T1000 (cell line): ENCODE data around the gene MYO9B.

ENCODE experiments used
- DNase-seq: peaks from one replicate; lab custom pipeline; 2025; ENCODE audit warnings: mixed read lengths; lab: John Stamatoyannopoulos, UW

The MYO9B gene

GRCh38 chr19:17061691-17062090 lies 13.9 kb upstream of the MYO9B start:
- DNase-seq: no peak

DNA sequence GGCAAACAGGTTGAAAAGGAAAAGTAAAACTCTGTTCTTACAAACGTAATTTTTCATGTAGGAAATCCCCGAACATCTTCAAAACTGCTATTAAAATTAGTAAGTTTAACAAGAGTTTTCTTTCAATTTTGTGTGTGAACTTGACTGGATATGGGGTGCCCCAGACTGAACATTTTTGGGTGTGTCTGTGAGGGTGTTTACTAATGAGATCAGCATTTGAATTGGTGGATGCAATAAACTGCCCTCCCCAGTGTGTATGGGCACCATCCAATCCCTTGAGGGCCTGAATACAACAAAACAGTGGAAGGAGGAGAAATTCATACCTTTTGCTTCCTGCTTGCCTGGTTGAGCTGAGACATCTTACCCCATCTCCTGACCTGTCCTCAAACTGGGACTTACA lies 12.1 kb upstream of the MYO9B start:
- no peak for DNase-seq

DNA sequence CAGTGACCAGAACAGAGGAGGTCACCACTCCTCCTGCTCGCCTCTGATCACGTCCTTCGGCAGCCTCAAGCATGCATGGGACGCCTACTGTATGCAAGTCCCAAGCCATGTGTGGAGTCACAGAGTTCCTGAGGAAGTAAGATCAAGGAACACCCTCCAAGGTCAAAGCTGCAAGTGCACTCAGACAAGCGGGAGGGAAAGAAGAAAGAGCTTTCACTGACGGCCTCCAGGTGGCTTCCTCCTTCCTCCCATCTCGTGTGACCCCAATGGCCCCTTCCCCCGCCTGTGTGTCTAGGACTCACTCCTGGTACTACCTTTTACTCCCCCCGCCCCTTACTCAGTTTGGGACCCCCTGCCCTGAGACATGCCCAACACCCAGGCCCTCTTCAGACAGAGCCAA lies 6.4 kb upstream of the MYO9B start:
- DNase-seq: no peak

GRCh38 chr19:17070421-17070820 lies 5.2 kb upstream of the MYO9B start:
- DNase-seq: no peak

DNA sequence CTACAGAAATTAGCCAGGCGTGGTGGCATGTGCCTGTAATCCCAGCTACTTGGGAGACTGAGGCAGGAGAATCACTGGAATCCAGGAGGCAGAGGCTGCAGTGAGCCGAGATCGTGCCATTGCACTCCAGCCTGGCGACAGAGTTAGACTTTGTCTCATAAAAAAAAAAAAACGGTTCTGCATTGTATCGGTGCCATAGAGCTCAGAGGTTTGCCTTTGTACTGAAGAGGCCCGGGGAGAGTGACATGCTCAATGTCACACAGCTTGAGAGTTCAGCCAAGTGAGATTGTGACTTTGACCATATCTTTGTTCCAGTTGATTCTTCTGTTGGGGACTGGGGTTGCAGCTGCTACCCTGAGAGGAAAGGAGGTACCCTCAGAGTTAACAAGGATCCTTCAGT lies 4.7 kb upstream of the MYO9B start:
- no peak for DNase-seq

- DNase-seq: no peak
Observed at GRCh38 chr19:17073869-17074633, 1.5 kb upstream of the MYO9B start.

DNA sequence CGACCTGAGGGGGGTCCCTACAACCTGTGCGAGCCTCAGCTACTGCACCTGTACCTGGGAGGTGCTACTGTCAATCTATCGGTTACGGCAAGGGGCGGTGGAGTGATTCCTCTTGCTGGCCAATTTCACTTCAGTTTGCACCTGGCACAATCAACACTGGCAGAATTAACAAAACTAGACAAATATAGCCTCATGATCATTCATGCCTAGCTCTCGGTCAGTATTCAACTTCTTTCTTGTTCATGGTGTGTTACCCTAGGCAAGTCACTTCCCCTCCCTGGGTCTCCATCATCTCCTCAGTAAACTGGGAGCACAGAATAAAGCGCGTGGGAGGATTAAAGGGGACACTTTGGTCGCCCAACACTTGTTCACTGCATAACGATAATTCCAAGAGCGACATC lies 943 bp upstream of the MYO9B start:
- DNase-seq: no peak

GRCh38 chr19:17075864-17076542 lies 426 bp downstream of the MYO9B start:
- no peak for DNase-seq

- DNase-seq: no peak
Observed at GRCh38 chr19:17076543-17076991, 990 bp downstream of the MYO9B start.

GRCh38 chr19:17077447-17078028 lies 2.0 kb downstream of the MYO9B start:
- DNase-seq: no peak

- DNase-seq: no peak
Observed at GRCh38 chr19:17078036-17078919, 2.7 kb downstream of the MYO9B start.

- DNase-seq: no peak
Observed at GRCh38 chr19:17078920-17079709, 3.5 kb downstream of the MYO9B start.

DNA sequence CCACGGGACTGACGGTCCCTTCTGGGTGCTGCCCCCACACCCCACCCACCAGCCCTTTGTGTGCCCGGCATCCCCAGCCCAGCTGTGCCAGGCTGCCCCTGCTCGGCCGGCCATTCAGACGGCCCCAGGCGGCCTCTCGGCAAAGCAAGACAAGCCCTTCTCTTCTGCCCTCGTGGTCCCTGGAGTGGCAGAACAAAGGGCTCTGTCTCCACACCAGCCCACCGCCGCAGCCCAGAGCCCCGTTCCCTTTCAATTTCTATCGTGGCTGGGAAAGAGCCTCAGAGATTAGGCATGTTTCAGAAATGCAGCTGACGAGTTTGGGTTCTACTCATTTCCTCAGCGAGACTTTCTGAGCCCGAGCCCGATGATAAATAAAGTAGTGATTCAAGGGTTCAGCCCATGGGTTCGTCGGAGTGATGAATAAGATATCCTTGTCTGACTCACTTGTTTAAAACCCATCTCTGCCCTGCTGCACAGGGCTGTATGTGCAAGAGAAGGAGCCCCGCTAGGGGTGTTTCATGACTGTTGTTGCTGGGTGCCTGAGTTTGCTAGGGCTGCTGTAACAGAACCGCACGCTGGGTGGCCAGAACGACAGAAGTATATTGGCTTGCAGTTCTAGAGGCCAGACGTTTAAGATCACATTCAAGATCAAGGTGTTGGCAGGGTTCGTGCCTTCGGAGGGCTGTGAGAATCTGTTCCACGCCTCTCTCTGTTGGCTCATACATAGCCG lies 4.3 kb downstream of the MYO9B start:
- DNase-seq: peak; percentile 85

DNA sequence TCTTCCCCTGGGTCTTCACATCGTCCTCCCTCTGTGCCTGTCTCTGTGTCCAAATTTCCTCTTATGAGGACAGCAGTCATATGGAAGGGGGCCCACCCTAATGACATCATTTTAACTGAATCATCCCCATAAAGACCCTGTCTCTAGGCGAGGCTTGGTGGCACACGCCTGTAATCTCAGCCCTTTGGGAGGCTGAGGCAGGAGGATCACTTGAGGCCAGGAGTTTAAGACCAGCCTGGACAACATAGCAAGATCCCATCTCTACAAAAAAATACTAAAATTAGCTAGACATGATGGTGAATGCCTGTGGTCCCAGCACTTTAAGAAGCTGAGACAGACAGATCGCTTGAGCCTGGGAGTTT lies 4.8 kb downstream of the MYO9B start:
- DNase-seq: no peak

DNA sequence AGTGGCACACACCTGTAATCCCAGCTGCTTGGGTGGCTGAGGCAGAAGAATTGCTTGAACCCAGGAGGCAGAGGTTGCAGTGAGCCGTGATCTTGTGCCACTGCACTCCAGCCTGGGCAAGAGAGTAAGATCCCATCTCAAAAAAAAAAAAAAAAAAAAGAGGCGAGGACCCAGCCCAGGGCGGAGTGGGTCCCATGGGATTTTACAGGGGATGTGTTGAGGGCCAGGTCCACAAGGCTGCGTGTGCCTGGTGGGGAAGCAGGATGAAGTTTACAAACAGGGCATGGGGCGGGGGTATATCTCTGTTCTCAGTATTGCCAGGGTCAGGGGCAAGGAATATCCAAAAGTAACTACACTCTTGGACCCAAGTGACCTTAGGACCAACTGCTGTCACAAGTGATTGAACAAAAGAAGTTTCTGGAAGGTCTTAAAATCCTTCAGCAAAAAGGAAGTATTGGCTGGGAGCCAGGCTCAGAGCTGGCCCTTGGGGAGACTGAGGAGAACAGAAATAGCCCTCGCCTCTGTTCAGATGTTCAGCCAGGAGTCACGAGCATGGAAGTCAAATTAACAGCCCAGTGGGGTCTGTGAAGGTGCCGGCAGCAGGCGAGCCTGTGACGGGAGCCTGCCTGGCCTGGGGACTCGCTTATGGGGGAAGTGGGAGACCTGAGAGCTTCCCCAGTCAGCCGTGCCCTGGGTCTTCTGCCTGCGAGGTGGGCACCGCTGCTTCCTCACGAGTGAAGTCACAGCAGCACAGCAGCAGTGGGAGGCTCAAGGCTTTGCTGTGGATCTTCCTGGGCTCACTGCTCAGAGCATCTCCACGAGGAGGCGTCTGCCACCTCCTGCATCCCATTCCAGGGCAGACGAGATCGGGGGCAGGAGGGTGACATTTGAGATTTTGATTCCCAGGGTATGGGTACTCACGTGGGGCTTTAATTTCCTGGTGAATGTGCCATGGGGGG lies 6.4 kb downstream of the MYO9B start:
- no peak for DNase-seq

- DNase-seq: no peak
Observed at GRCh38 chr19:17086120-17086519, 10.5 kb downstream of the MYO9B start.

GRCh38 chr19:17086834-17087233 lies 11.3 kb downstream of the MYO9B start:
- DNase-seq: no peak

DNA sequence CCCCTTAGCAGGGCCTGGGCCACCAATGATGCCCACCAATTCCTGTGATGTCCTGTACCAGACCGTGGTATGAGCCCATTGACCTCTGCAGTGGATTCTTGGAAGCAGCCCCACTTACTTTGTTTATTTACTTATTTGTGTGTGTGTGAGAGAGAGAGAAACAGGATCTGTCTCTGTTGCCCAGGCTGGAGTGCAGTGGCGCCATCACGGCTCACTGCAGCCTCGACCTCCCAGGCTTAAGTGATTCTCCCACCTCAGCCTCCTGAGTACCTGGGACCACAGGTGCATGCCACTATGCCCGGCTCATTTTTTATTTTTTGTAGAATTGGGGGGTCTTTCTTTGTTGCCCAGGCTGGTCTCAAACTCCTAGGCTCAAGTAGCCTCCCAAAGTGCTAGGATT lies 13.0 kb downstream of the MYO9B start:
- no peak for DNase-seq

GRCh38 chr19:17090583-17090982 lies 15.0 kb downstream of the MYO9B start:
- no peak for DNase-seq
